ENCODE data around the gene OIP5. TPM values are rescaled to one million over a fixed set of nuclear protein-coding genes. Genes with fewer than 3 reads are reported as not detected.

The OIP5 gene
- total and polyA plus RNA-seq, 2 of the 13 experiments (the other 11 are each of a cell fraction or from before 2014, with no cell fraction given) = 10.7 to 38.0 TPM

DNA sequence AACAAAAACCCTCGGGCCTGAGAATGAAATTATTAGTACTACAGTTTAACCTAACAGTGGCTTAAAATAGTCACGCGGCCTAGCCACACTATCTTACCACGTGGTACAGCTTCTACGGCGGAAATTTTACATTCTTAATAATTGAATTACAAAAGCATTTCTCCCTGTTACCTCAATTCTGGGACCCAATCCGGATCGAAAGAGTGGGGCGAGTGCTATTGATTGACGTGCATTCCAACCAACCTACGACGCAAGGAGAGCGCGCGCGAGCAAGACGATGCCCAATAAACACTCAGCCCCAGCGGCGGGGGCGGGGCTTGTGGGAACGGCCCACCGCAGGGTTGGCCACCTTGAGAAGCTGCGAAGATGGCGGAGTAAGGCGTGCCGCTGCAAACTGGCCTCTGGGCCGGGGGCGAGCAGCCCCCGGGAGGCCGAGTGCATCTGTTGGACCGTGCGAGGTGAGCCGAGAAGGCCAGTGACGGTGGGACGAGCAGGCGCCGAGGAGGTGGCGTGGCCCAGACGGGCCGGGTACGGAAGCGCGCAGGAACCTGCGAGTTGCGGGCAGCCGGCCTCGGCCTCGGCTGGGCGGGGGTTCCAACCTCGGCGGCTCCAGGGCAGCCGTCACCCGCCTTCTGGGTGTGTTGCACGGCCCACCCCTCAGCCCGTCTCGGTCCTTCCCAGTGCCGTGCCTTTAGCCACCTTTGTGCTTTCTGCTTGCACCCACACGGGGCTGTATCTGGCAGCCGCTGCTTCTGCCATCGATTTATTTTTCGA, 48.6 kb downstream of the OIP5 start (continued):
- TF ChIP-seq JUNB (CRISPR knock-in tag; IDR thresholded peaks at IDR 0.05; ENCODE audit: borderline replicate concordance) (no peak), KLF13 (CRISPR knock-in tag; IDR thresholded peaks at IDR 0.05) (peak; percentile 85; the same call in 1 of the 2 replicates), MAX (IDR thresholded peaks at IDR 0.05) (peak; percentile 26), IKZF4 (CRISPR knock-in tag; IDR thresholded peaks at IDR 0.05; ENCODE audit: borderline replicate concordance, low read depth, not compliant biosample characterization) (peak; percentile 35), EP300 (IDR thresholded peaks at IDR 0.05; ENCODE audit: low read depth in 2 of 2, low read length in 2 of 2) (peak in 1 of 2 experiments; percentile 14; a peak in 1 of 4 replicates), EP300 (CRISPR knock-in tag; IDR thresholded peaks at IDR 0.05; ENCODE audit: borderline replicate concordance) (no peak), SMAD1 (CRISPR knock-in tag; IDR thresholded peaks at IDR 0.05; ENCODE audit: borderline replicate concordance, low read depth) (peak; percentile 79; the same call in 1 of the 2 replicates), DMTF1 (CRISPR knock-in tag; IDR thresholded peaks at IDR 0.05) (no peak), ATM (IDR thresholded peaks at IDR 0.05; ENCODE audit: borderline replicate concordance) (no peak), STAT6 (CRISPR knock-in tag; IDR thresholded peaks at IDR 0.05; ENCODE audit: borderline replicate concordance) (no peak), TEAD3 (CRISPR knock-in tag; optimal IDR thresholded peaks at IDR 0.05; ENCODE audit: borderline replicate concordance) (peak; percentile 43), ZNF747 (CRISPR knock-in tag; IDR thresholded peaks at IDR 0.05; ENCODE audit: borderline replicate concordance) (0 out of 2 replicates have a peak, but pooled peaks have one; percentile 43), ZNF550 (CRISPR knock-in tag; IDR thresholded peaks at IDR 0.05; ENCODE audit: borderline replicate concordance) (0 out of 2 replicates have a peak, but pooled peaks have one; percentile 69), NFYB (CRISPR knock-in tag; IDR thresholded peaks at IDR 0.05) (peak; percentile 99), PTBP1 (IDR thresholded peaks at IDR 0.05; ENCODE audit: low read depth, low read length, poor library complexity, severe bottlenecking) (no peak), ZFP90 (CRISPR knock-in tag; IDR thresholded peaks at IDR 0.05; ENCODE audit: borderline replicate concordance) (peak; percentile 25; the same call in 1 of the 2 replicates)
- TF ChIP-seq, protein P1, sequence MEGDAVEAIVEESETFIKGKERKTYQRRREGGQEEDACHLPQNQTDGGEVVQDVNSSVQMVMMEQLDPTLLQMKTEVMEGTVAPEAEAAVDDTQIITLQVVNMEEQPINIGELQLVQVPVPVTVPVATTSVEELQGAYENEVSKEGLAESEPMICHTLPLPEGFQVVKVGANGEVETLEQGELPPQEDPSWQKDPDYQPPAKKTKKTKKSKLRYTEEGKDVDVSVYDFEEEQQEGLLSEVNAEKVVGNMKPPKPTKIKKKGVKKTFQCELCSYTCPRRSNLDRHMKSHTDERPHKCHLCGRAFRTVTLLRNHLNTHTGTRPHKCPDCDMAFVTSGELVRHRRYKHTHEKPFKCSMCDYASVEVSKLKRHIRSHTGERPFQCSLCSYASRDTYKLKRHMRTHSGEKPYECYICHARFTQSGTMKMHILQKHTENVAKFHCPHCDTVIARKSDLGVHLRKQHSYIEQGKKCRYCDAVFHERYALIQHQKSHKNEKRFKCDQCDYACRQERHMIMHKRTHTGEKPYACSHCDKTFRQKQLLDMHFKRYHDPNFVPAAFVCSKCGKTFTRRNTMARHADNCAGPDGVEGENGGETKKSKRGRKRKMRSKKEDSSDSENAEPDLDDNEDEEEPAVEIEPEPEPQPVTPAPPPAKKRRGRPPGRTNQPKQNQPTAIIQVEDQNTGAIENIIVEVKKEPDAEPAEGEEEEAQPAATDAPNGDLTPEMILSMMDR (CRISPR knock-in tag; IDR thresholded peaks at IDR 0.05) = 0 out of 2 replicates have a peak, but pooled peaks have one; percentile 7
- TF ChIP-seq, protein P2, sequence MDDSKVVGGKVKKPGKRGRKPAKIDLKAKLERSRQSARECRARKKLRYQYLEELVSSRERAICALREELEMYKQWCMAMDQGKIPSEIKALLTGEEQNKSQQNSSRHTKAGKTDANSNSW (CRISPR knock-in tag; IDR thresholded peaks at IDR 0.05; ENCODE audit: borderline replicate concordance) = peak; percentile 82; the same call in 1 of the 2 replicates
- TF ChIP-seq, protein P3, sequence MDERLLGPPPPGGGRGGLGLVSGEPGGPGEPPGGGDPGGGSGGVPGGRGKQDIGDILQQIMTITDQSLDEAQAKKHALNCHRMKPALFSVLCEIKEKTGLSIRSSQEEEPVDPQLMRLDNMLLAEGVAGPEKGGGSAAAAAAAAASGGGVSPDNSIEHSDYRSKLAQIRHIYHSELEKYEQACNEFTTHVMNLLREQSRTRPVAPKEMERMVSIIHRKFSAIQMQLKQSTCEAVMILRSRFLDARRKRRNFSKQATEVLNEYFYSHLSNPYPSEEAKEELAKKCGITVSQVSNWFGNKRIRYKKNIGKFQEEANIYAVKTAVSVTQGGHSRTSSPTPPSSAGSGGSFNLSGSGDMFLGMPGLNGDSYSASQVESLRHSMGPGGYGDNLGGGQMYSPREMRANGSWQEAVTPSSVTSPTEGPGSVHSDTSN (CRISPR knock-in tag; IDR thresholded peaks at IDR 0.05) = peak; percentile 99
